D721Med (cell line): Measurements from ENCODE around the gene NRXN2.

Experiments
- DNase-seq: peaks from one replicate; pipeline ENCODE4 v3.0.0; 2011; ENCODE audit warnings: low spot score; ENCODE audit not compliant: insufficient read length
- FAIRE-seq: peaks from 2 replicates; lab custom pipeline; 2011; peaks lifted over from hg19 to GRCh38; lab: Jason Lieb, UNC
- CTCF ChIP-seq: IDR thresholded peaks from 2 replicates; pipeline ENCODE4 v1.5.1; 2012; ENCODE audit warnings: mild to moderate bottlenecking, control low read depth; ENCODE audit not compliant: insufficient read depth; ENCODE audit errors: missing control alignments

Gene NRXN2

GRCh38 chr11:64607381-64607985 lies 115.5 kb downstream of the NRXN2 start:
- TF ChIP-seq CTCF: no peak
- FAIRE-seq: no peak

DNA sequence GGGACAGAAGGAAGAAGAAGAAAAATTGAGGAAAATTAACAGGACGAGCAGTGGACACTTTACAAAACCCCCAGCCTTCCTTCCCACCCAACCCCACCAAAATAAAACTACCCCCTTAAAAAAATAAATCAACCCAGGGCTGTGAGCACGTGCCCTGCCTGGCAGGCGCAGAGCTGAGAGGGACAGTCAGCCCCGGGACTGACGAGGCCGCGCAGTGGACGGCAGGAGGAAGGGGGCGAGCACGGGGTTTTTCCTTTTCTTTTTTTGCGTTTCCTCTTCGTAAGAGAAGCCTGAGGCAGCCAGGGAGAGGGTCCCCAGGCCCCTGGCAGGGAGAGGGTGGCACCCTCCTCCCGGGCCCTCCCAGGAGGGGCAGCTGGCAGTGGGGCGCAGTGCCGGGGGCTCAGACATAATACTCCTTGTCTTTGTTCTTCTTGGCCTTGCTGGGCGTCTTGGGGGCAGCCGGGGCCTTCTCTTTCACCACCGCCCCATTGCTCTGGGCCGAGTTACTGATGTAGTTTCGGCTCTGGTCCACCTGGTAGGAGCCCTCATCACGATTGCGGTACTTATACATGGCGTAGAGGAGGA lies 116.1 kb downstream of the NRXN2 start:
- no peak for TF ChIP-seq CTCF
- no peak for DNase-seq
- no peak for FAIRE-seq

More at GRCh38 chr11:64607381-64607985, 115.5 kb downstream of the NRXN2 start:
- DNase-seq: no peak

DNA sequence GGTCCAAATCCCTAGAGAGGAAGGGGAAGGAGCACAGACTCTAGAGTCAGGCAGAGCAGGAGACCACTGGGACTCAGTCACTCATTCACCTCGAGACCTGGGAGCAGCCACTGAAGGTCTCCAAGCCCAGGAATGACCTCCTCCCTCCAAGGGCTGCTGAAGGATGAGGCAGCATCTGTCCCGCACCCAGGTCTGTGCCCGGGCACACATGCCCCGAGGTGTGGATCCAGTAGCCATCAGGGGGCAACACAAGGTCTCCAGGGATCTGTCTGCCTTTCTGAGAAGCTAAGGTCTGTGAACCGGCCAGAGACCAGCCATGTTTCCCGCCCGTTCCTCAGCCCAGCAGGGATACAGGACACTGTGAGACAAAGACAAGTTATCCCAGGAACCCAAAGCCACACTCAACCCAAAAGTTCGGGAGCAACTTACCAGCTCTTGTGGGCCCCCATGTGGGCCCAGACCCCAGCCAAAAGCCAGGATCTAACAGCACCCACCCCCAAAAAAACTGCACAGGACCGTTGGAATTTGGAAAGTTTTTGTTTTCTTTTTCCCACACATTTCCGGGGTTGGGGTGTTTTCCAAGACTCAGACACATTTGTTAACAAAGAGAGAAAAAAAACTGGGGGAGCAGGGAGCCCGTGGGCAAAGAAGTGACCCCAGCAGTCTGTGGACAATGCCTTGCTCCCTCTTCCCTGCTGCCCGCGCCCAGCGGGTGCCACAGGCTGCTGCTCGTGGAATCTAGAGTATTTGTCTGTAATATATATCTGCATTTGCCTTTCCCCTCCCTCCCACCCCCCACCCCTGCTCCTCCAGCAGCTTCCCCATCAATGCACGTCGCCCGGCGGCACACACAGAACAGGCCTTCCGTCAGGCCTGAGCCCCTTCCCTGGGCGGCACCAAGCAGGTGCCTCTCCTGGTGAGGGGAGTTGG lies 117.1 kb downstream of the NRXN2 start:
- no peak for FAIRE-seq
- DNase-seq: no peak
- TF ChIP-seq CTCF: no peak

GRCh38 chr11:64605244-64605560 lies 117.8 kb downstream of the NRXN2 start:
- TF ChIP-seq CTCF: no peak
- no peak for DNase-seq
- FAIRE-seq: no peak

DNA sequence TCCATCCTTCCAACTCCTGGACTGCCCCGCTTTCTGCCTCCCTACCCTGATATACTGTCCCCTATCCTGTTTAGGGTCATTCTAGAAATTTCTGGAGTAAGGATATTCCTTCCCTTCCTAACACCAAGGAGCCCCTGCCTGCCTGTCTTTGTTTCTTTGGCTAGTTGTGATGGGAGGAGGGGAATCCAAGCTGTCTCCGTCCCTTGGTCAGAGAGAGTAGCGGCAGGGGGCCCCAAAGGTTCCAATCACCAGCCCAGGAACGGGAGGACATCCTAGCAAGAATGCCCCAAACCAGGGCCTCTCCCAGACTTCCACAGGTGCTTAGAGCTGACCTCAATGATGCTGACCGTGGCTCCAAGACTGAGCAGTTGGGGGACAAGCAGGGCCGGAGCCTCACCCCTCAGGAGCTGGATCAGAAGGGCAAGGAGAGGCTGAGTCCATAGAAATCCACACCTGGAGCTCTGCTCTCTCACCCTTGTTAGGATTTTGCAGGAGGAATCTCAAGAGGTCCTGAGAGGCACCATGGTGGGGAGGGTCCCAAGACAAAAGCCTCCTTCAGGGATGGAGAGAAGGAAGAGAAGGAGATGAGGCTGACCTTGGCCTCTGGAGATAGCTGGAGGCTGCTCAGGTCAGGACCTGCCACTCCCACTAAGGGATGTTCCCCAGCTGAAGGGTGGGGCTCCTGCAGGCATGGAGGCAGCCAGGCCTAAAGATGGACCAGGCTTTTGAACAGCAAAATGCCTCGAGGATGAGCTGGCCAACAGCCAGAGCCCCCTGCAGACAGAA lies 118.3 kb downstream of the NRXN2 start:
- FAIRE-seq (no peak), DNase-seq (no peak)
- no peak for TF ChIP-seq CTCF

DNA sequence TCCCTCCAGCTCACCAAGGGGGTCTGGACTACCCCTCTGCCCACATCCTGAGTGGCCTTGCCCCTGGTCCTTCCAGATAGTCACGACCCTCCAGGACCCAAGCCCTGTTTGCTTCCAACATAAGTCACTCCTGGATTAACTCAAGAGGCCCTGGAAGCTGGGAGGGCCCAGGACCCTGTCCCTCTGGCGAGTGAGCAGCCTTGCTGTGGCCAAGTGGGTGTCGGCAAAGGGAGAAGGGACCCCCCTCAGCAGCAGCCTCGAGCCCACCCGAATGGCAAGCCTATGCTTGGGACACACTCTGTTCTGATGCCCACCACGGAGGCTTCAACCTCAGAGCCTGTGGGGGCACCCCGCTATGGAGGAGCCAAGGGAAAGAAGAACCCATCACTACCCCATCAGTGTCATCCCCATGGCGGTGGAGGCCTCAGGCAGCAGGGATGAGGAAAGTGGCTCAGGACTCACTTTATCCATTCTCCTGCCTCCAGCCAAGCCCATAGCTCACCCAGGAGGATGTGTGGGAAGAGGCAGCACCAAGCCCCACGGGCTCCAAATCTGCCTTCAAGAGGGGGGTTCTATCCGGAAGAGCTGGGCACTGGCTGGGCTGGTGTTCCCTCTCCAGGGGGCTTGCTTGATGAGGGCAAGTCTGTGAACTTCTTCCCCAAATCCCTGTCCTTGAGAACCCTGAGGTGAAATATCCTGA lies 119.4 kb downstream of the NRXN2 start:
- no peak for TF ChIP-seq CTCF
- FAIRE-seq: no peak
- DNase-seq: no peak
